Stimulated activated effector memory CD8-positive, alpha-beta T cell treated with anti-CD3 and anti-CD28 coated beads, Interleukin-12 subunit alpha, Interleukin-12 subunit beta, amount 100 ng/mL, for 72 hours (primary cell): Measurements from ENCODE around the gene NSUN3.
"Not testable (repeated sequence)": the region's sequence is repeated elsewhere in the genome, so short reads cannot be mapped to it uniquely, and the experiment has no call there.

Experiments used
- ATAC-seq: fragments of 150-1000 bp; cut with Tn5 transposase; 2 replicates; pipeline ENCODE4 v1.10.0; 2021
- DNase-seq, 2 donors: peaks; one replicate each; pipeline ENCODE4 v3.0.0; 2021 to 2022; ENCODE audit warnings: low spot score in 2 of 2
- H3K27ac Mint-ChIP-seq: one replicate; pipeline ENCODE4 v1.8.0; 2022; ENCODE audit warnings: mild to moderate bottlenecking, mixed read lengths
- H3K36me3 Mint-ChIP-seq: one replicate; pipeline ENCODE4 v1.8.0; 2022; ENCODE audit warnings: mild to moderate bottlenecking, mixed read lengths
- H3K4me1 Mint-ChIP-seq: one replicate; pipeline ENCODE4 v1.8.0; 2022; ENCODE audit warnings: mixed read lengths
- H3K4me3 Mint-ChIP-seq: one replicate; pipeline ENCODE4 v1.8.0; 2022; ENCODE audit warnings: mild to moderate bottlenecking, mixed read lengths
- H3K9me3 Mint-ChIP-seq: one replicate; pipeline ENCODE4 v1.8.0; 2022; ENCODE audit warnings: mixed read lengths

Gene NSUN3

DNA sequence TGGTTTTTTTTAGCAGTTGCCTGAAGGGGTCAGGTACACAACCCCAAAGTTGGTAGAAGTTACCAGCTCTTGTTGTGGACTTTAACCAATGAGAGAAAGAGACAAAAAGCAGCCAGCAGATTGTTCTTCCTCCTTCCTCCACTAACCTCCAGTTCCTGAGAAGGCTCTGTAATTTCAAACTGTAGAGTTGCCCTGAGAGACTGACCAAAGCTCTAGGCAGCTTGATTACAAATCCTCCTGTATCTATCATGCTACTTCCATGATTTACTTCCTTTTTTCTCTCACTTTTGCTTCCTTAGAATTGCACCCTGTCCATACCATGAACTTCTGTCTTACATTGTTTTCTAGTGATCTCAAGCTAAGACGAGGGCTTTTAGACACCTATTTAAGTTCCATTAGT is 29.2 kb downstream of the NSUN3 start:
- Mint-ChIP-seq H3K9me3 (no peaks in the 10 kb centered on the region), H3K36me3 (peaks cover 57% of the 10 kb centered on the region), H3K4me1 (no peaks in the 10 kb centered on the region)

DNA sequence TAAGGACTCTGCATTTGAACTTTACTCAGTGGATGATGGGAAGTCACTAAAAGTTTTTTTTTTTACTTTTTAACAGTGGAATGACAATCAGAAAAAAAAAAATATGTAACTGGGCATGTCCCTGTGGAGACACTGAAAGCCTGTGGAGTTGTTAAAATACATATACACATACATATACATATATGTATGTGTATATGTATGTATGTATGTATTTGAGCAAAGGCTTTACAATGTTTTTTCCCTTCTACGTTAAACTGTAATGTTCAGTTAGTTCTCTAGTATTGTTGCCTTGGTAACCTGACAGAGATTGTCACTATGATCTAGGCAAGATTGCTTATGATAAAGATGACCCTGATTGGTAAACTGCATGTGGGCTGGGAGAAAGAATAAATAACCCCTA is 30.3 kb downstream of the NSUN3 start:
- H3K4me1 Mint-ChIP-seq = peaks cover 4% of the 10 kb centered on the region
- no peak overlapping the region for H3K27ac Mint-ChIP-seq
- DNase-seq (no peak), ATAC-seq (no peak)
- H3K36me3 Mint-ChIP-seq = peaks cover 63% of the 10 kb centered on the region
- H3K9me3 Mint-ChIP-seq = no peaks in the 10 kb centered on the region
- H3K4me3 Mint-ChIP-seq = no peak overlapping the region

More for the DNA sequence above, 29.2 kb downstream of the NSUN3 start:
- Mint-ChIP-seq H3K27ac (no peak overlapping the region), H3K4me3 (no peak overlapping the region)
- no peak for ATAC-seq
- DNase-seq = no peak

DNA sequence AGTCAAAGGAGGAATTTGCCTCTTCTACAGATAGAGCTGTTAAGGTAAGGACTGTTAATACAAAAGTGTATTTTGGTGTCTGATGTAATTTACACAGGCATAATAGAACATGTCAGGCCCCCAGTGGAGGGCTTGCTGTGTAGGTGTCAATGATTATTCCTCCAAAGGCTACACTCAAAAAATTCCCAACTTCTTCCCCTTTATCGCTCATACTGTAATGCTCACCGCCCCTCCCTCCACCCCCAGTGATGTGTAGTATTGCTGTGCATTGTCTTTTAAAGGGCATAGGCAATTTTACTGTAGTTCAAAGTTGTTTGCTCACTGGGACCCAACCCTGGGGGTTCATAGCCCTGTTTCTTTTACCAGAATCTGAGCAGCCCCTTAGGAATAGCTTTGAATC is 32.2 kb downstream of the NSUN3 start:
- DNase-seq (no peak), ATAC-seq (no peak)
- H3K4me1 Mint-ChIP-seq = peaks cover 9% of the 10 kb centered on the region
- H3K27ac Mint-ChIP-seq = no peak overlapping the region
- H3K36me3 Mint-ChIP-seq = peaks cover 68% of the 10 kb centered on the region
- H3K4me3 Mint-ChIP-seq = no peak overlapping the region
- H3K9me3 Mint-ChIP-seq = no peaks in the 10 kb centered on the region

DNA sequence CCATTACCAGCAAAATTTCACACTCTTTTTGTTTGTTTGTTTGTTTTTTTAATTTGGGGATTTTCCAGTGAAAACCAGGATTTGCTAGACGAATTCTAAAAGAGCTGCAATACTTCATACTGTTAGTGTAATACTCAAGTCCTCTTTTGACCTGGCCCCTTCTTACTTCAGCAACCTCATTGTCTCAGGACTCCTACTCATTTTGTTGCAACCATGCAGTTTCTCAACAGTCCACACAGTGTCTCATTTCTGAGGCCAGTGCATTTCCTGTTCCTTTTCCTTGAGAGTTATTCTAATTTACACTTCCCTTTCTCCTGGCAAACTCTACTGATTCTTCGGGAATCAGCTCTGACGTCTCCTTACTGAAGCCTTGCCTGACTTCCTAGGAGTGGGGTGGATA is 35.6 kb downstream of the NSUN3 start:
- Mint-ChIP-seq H3K4me1 (peaks cover 9% of the 10 kb centered on the region), H3K27ac (peak overlapping the region; percentile 27), H3K4me3 (no peak overlapping the region), H3K36me3 (peaks cover 88% of the 10 kb centered on the region), H3K9me3 (no peaks in the 10 kb centered on the region)
- no peak for ATAC-seq
- DNase-seq = no peak

DNA sequence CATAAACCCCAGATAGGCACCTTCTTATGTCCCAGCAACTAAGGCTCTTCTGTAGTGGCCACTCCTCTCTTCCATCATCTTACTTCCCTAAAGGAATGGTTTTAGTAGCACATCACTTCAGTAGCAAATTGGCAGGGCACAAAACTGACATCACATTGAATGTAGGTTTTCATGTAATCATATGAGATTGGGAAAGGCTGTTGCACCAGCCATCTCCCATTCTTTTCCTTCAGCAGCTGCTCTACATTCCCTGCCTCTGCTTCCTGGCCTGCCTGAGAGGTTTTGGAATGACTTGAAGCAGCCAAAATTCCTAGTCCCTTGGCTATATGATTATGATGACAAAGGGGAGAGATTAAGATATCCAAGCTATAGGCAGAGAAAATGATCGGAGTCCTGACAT is 36.5 kb downstream of the NSUN3 start:
- DNase-seq (no peak), ATAC-seq (no peak)
- Mint-ChIP-seq H3K36me3 (peaks cover 81% of the 10 kb centered on the region), H3K4me3 (no peak overlapping the region), H3K27ac (peak overlapping the region; percentile 20), H3K9me3 (no peaks in the 10 kb centered on the region), H3K4me1 (peaks cover 9% of the 10 kb centered on the region)

DNA sequence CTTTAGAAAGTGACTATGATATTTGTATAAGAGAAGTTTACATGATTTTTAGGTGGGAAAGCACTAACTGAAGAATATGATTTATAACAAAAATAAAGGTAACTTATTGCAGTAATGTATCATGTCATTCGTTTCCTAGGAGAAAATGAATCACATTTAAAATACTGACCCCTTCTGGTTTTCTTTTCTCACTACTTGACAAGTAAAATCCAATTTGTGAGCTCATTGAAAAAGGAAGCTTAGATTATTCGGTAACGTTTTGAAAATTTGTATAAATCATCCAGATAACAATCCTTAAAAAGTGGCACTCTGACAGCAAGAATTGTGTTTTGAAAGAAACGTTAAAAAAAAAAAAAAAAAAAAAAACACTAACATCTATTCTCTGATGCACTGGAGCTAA is 39.0 kb downstream of the NSUN3 start:
- peaks cover 61% of the 10 kb centered on the region for H3K36me3 Mint-ChIP-seq
- DNase-seq (no peak), ATAC-seq (no peak)
- H3K27ac Mint-ChIP-seq = no peak overlapping the region
- H3K4me1 Mint-ChIP-seq = peaks cover 9% of the 10 kb centered on the region
- H3K9me3 Mint-ChIP-seq = no peaks in the 10 kb centered on the region
- H3K4me3 Mint-ChIP-seq = no peak overlapping the region

DNA sequence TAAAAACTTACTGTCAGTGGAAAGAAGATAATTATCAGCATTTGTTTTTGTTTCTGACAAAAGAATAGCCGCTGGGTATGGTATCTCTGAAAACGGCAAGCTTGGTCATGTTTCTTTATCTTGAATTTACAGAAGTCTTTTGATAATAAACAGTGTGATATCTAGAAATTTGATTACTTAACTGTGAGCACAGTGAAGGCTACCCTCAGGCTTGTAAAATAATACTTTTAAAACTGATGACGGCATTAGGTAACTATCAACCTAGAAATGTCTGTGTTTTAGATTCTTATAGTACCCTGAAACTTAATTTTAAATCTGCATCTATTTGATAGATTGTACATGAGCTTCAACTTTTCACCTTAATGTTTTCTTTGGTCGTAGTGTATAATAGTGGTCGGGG is 43.4 kb downstream of the NSUN3 start:
- DNase-seq (no peak), ATAC-seq (no peak)
- Mint-ChIP-seq H3K4me1 (no peaks in the 10 kb centered on the region), H3K36me3 (peaks cover 51% of the 10 kb centered on the region), H3K9me3 (no peaks in the 10 kb centered on the region), H3K4me3 (no peak overlapping the region), H3K27ac (no peak overlapping the region)

DNA sequence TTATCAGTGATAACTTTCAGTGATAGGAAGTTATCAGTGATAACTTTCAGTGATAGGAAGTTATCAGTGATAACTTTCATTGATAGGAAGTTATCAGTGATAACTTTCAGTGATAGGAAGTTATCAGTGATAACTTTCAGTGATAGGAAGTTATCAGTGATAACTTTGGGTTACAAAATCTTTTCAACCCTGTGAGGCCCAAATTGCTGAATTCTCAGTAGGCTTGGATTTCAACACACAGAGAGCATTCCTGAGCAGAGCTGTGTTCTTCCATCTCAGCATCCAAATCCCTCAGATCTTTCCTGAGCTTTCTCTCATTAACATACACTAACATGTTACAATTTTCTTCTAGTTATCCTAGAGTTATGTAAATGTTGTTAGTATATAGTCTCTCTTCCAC is 47.4 kb downstream of the NSUN3 start:
- H3K36me3 Mint-ChIP-seq = peaks cover 45% of the 10 kb centered on the region
- H3K27ac Mint-ChIP-seq, H3K4me3 Mint-ChIP-seq, ATAC-seq, H3K9me3 Mint-ChIP-seq, DNase-seq, H3K4me1 Mint-ChIP-seq: not testable (repeated sequence)

DNA sequence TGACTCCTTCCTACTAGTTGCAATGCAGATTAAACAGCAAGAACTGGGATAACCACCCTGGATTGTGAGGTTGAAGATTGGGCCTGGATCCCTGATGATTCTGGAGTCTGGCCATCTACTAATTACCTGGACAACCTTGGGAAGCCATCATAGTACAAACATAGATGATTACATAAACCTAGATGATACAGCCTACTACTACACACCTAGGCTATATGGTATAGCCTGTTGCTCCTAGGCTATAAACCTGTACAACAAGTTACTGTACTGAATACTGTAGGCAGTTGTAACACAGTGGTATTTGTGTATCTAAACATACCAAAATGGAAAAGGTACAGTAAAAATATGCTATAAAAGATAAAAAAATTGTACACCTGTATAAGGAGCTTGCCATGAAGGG is 48.0 kb downstream of the NSUN3 start:
- DNase-seq (no peak), ATAC-seq (no peak)
- Mint-ChIP-seq H3K4me3 (no peak overlapping the region), H3K9me3 (no peaks in the 10 kb centered on the region), H3K36me3 (peaks cover 45% of the 10 kb centered on the region), H3K4me1 (no peaks in the 10 kb centered on the region), H3K27ac (no peak overlapping the region)

DNA sequence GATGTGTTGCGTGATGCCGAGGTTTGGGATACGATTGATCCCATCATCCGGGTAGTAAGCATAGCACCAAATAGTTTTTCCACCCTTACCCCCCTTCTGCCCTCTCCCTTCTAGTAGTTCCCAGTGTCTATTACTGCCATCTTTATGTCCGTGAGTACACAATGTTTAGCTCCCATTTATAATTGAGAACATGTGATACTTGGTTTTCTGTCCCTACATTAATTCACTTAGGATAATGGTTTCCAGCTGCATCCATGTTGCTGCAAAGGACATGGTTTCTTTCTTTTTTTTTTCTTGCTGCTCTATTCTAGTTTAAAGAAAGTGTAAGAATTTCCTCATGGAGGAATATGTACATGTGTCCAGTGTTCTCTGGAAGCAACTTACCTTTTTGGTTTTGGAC is 51.8 kb downstream of the NSUN3 start:
- ATAC-seq = no peak
- H3K36me3 Mint-ChIP-seq = peaks cover 16% of the 10 kb centered on the region
- no peaks in the 10 kb centered on the region for H3K9me3 Mint-ChIP-seq
- DNase-seq = no peak
- H3K4me1 Mint-ChIP-seq = no peaks in the 10 kb centered on the region
- H3K4me3 Mint-ChIP-seq = no peak overlapping the region
- no peak overlapping the region for H3K27ac Mint-ChIP-seq

DNA sequence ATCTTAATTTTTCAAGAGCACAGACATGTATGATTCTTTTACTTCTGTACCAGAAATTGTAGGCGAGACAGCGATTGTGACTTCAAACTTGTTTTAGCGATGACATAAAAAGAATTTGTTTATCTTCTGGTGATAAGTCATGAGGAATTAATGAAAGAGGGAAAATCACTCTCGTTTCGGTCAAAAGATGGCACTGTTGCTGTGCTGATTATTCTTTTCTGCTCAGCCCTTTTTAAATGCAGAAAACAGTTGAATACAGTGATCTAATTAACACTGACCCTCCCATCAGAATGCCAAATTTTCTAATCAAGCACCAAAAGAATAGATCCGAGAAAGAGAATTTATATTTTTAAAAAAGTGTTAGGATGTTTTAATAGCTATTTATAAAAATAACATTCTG is 52.6 kb downstream of the NSUN3 start:
- H3K4me1 Mint-ChIP-seq = no peaks in the 10 kb centered on the region
- DNase-seq (no peak), ATAC-seq (no peak)
- no peak overlapping the region for H3K27ac Mint-ChIP-seq
- H3K36me3 Mint-ChIP-seq = peaks cover 13% of the 10 kb centered on the region
- no peak overlapping the region for H3K4me3 Mint-ChIP-seq
- H3K9me3 Mint-ChIP-seq = no peaks in the 10 kb centered on the region

DNA sequence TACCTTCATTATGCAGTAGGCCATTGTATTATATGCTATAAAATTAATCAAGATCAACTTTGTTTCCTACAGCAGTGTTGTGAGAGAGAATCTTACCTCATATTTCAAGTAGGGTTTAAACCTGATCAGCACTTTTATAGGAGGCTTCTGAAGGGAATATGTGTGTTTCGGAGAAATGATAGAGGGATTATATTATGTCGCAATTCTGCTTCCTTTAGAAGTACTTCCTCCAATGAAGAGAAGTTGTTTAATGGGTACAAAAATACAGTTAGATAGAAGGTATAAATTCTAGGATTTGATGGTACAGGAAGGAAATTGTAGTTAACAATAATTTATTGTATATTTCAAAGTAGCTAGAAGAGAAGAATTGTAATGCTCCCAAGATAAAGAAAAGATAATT is 54.9 kb downstream of the NSUN3 start:
- no peak overlapping the region for H3K4me3 Mint-ChIP-seq
- H3K4me1 Mint-ChIP-seq = no peaks in the 10 kb centered on the region
- peaks cover 13% of the 10 kb centered on the region for H3K36me3 Mint-ChIP-seq
- DNase-seq (no peak), ATAC-seq (no peak)
- H3K27ac Mint-ChIP-seq = no peak overlapping the region
- H3K9me3 Mint-ChIP-seq = no peaks in the 10 kb centered on the region

DNA sequence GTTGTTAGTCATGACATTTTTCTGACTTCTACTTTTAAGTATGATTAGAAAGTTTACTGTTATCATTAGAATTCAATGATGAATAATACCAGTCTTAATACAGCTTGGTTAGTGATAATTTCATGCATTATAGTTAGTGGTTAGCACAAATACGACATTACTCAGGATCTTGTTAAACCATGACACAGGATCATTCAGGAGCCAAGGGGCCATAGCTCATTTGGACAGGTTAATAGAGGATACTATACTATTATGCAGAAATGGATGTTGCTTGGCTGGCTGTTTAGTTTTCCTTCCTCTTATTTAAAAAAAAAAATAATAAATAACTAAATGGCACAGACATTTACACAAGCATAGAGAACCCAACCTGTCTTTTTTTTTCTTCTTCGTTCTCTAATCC is 55.5 kb downstream of the NSUN3 start:
- Mint-ChIP-seq H3K9me3 (no peaks in the 10 kb centered on the region), H3K36me3 (peaks cover 10% of the 10 kb centered on the region), H3K4me1 (no peaks in the 10 kb centered on the region), H3K27ac (no peak overlapping the region), H3K4me3 (no peak overlapping the region)
- ATAC-seq (no peak), DNase-seq (no peak)

DNA sequence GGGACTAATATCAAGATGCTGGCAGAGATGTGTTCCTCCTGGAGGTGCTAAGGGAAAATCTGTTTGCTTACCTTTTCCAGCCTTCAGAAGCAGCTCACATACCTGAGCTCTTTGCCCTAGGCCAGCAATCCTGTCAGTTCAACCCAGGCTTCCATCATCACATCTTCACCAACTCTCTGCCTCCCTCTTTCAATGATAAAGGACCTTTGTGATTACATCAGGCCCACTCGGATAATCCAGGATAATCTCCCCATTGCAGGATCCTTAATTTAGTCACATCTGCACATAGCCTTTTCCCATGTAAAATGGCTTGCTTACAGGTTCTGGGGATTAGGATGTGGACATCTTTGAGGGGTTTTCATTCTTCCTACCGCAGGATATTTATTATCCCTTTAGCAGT is 58.3 kb downstream of the NSUN3 start:
- peaks cover 31% of the 10 kb centered on the region for H3K36me3 Mint-ChIP-seq
- no peak overlapping the region for H3K4me3 Mint-ChIP-seq
- no peak for DNase-seq
- H3K4me1 Mint-ChIP-seq = no peaks in the 10 kb centered on the region
- no peak for ATAC-seq
- no peak overlapping the region for H3K27ac Mint-ChIP-seq
- no peaks in the 10 kb centered on the region for H3K9me3 Mint-ChIP-seq

DNA sequence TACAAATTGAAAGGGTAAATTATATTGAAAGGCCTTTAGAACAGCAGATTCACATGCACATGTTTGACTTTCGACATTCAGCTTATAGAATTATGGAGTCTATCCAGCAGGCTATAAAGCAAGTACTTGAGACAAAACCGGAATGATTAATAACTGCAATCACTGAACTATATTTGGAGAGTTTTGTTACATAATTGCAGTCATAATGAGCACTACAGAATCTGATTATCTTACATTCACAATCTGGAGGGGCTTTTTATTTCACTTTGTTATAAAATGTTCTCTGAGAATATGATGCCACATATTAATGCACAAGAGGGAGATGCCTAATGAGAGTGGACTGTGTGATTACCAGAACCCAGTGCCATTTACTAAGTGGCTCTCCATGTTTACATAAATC is 64.3 kb downstream of the NSUN3 start:
- Mint-ChIP-seq H3K27ac (no peak overlapping the region), H3K4me1 (no peaks in the 10 kb centered on the region), H3K36me3 (peaks cover 57% of the 10 kb centered on the region), H3K9me3 (no peaks in the 10 kb centered on the region), H3K4me3 (no peak overlapping the region)
- DNase-seq = no peak
- ATAC-seq = no peak

DNA sequence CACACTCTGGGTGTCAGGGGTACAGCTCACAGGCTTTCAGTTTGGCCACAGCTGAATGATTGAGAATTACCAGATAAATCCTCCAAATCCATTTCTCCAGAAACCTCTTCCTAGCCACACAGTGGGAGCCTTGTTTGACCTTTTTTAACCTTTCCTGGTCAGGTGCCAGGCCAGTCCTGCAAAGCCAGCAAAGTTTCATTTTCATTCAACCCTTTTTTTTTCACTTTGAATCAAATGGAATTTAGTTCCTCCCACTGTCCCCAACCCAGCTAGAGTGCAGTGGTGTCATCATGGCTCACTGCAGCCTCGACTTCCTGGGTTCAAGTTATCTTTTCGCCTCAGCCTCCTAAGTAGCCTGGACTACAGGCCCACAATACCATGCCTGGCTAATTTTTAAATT is 67.8 kb downstream of the NSUN3 start:
- Mint-ChIP-seq H3K4me1 (no peaks in the 10 kb centered on the region), H3K9me3 (peaks cover under 1% of the 10 kb centered on the region), H3K4me3 (no peak overlapping the region), H3K36me3 (peaks cover 34% of the 10 kb centered on the region), H3K27ac (no peak overlapping the region)
- ATAC-seq (peak; percentile 44), DNase-seq (no peak)

DNA sequence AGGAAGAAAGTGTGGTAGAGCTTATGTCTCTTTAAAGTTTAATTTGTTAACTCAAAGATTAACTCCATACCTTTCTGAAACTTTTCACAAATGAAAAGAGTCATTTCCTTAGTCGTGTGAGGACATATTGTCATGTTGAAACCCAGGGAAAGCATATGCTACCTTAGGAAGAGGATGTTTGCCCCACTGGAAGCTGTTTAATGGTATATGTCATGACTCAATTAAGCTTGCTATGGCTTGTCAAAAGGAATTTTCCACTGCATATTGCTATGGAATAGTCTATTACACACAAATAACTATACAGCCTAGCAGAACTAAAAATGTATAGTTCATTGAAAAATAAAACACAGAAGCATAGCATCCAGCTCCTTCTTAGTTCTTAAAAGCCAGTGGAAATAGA is 69.9 kb downstream of the NSUN3 start:
- Mint-ChIP-seq H3K36me3 (peaks cover 15% of the 10 kb centered on the region), H3K27ac (no peak overlapping the region)
- DNase-seq = no peak

More for the DNA sequence above, 69.9 kb downstream of the NSUN3 start:
- Mint-ChIP-seq H3K9me3 (peaks cover 5% of the 10 kb centered on the region), H3K4me1 (no peaks in the 10 kb centered on the region), H3K4me3 (no peak overlapping the region)
- no peak for ATAC-seq
